Uterus (tissue), 2 donors: Measurements from ENCODE around the gene COMMD8.

ENCODE experiments used
- CTCF ChIP-seq, 4 experiments: fragments of 200-600 bp in 2 of 4; fragments of 450-650 bp in 2 of 4; sonication (generic) in 2 of 4; IDR thresholded peaks; one replicate each; pipeline ENCODE4 v1.5.1; 2016 to 2019; ENCODE audit warnings: antibody characterized with exemption in 4 of 4, mild to moderate bottlenecking in 2 of 4, moderate library complexity in 1 of 4
- POLR2A ChIP-seq, 2 donors: fragments of 450-650 bp; IDR thresholded peaks; one replicate each; pipeline ENCODE4 v1.6.1; 2016; ENCODE audit warnings: antibody characterized with exemption in 2 of 2, mild to moderate bottlenecking in 1 of 2, moderate library complexity in 1 of 2

GRCh38 chr4:47478804-47479203 is 15.3 kb upstream of the COMMD8 start:
- TF ChIP-seq CTCF (IDR thresholded peaks at IDR 0.05), result no peak
- no peak for TF ChIP-seq POLR2A (IDR thresholded peaks at IDR 0.05)
